OCI-M2 (cell line): ENCODE results near the gene PRR36.
"Not testable (repeated sequence)": the region's sequence is repeated elsewhere in the genome, so short reads cannot be mapped to it uniquely, and the experiment has no call there.

Experiments
- DNase-seq: peaks from one replicate; lab custom pipeline; 2025; ENCODE audit not compliant: unreplicated experiment; lab: John Stamatoyannopoulos, UW

PRR36 gene

DNA sequence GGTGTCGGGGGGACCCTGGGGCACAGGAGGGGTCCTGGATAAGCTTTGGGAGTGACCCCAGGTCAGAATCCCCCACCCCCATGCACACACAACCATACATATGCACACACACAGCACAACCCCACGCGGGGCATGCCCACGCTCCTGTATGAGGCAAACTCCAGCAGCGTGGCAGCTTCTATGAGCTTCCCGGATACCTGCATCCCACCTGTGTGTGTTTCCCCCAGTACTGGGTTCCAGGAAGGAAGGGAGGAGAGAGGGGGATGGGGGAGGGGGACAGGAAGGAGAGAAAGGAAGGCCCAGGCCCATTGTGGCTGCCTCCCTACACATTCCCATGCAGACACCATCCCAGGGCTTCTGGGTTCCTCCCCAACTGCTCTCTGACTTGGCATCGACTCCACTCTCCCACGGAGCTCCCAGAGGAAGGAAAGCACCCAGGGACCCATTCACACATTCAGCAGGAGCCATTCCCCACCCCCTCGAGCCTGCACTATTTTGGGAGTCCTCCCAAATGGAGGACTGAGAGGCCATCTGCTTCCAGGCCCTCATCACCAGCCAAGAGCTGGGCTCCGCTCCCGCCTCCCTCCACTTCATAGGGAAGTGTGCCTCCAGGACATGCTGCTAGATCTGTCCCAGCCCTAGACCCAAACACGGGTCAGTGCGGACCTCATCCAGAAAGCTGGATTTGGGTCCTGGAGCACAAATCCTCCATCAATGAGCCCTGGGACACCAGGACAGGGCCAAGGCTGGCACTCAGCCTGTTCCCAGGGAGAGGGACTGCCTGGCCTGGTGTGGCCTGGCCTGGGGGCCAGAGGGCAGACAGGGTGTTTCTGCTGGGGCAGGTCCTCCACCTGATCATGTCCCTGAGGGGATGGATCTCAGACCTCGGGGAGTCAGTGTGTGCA is 13.2 kb downstream of the PRR36 start:
- DNase-seq, result no peak

DNA sequence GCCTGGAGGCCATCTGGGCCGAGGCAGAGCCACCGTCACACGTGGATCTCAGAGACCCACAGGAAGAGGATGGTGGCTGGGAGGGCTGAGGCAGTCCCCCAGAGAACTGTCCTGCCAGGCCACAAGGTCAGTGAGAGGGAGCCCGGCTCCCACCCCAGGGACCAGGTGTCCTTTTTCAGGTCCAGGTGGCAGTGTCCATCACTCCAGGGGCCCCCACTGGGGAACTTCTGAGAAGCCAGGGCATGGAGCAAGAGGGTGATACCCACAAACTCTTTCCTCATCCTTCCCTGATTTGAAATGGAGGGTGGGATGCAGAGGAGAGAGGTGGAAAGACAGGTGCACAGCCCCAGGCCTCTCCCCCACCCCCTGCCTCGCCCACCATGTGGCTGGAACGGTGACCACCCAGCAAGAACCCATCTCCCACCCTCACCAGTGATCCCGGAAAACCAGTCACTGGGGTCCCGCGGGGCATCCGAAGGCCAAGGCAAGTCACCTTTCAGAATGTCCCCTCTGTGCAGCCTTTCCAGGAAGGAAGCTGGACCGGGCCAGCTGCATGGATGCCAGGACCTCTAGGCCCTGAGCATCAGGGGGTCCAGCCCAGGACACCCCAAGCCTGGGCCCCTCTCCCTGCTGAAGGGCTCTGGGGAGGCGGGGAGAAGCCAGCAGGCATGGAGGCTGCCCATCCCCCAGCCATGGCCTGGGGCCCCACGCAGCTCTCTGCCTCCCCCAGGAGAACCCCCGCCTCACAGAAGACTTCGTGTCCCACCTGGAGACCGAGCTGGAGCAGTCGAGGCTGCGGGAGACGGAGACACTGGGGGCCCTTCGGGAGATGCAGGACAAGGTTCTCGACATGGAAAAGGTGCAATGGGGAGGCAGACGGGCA is 14.1 kb downstream of the PRR36 start:
- no peak for DNase-seq

DNA sequence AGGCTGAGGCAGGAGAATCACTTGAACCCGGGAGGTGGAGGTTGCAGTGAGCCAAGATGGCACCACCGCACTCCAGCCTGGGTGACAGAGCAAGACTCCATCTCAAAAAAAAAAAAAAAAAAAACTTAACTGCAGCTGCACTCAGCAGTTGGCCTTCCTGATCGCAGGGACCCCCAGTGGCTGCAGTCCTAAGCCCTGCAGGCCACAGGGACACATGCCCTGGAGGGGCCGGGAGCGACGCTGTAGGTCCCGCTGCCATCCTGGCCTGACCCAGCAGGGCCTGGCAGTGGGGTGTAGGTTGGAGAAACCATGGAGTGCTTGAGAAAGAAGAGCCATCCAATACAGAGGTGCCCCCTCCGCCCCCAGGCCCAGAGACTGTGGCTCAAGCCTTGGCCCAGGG is 15.1 kb downstream of the PRR36 start:
- not testable (repeated sequence) for DNase-seq

DNA sequence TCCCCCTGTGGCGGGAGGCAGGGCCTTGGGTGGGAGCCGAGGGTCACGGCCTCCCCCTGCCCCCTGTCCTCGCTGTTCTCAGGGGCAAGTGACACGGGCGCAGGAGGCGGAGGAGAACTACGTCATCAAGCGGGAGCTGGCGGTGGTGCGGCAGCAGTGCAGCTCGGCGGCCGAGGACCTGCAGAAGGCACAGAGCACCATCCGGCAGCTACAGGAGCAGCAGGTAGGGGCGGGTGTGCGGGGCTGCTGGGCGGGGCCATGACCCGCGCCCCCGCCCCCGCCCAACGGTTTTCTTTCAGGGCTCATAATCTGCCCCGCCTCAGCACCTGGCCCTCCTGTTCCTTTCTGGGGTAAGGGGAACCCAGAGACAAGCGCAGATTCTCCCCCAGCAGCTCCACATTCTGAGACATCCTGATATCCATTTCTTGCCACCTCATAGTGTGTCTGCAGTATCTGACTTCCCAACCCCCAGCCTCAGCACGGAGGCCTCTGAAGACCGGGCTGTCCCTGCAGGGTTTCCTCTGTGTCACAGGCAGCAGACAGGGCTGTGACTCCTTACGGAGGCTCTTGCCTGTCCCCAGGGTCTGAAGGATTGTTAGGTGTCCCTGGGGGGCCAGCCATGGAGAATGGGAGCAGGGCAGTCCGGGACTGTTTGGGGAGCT is 15.9 kb downstream of the PRR36 start:
- DNase-seq, result no peak

DNA sequence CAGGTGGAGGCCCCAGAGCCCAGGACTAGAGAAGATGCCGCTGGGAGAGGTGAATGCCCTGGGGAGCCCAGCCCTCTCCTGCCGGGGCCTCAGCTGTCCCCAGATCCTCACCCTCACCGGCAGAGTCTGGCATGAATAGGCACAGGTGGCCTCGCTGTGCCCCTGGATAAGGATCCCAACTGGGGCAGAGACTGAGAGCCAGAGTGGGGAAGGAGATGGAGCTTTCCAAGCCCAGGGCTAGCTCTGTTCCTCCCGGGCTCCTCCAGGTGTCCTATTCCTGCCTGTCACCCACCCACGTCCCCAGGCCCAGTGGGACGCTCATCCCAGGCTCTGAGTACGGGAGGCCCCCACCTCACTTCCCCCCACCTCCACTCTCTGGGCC is 16.5 kb downstream of the PRR36 start:
- DNase-seq, result no peak

DNA sequence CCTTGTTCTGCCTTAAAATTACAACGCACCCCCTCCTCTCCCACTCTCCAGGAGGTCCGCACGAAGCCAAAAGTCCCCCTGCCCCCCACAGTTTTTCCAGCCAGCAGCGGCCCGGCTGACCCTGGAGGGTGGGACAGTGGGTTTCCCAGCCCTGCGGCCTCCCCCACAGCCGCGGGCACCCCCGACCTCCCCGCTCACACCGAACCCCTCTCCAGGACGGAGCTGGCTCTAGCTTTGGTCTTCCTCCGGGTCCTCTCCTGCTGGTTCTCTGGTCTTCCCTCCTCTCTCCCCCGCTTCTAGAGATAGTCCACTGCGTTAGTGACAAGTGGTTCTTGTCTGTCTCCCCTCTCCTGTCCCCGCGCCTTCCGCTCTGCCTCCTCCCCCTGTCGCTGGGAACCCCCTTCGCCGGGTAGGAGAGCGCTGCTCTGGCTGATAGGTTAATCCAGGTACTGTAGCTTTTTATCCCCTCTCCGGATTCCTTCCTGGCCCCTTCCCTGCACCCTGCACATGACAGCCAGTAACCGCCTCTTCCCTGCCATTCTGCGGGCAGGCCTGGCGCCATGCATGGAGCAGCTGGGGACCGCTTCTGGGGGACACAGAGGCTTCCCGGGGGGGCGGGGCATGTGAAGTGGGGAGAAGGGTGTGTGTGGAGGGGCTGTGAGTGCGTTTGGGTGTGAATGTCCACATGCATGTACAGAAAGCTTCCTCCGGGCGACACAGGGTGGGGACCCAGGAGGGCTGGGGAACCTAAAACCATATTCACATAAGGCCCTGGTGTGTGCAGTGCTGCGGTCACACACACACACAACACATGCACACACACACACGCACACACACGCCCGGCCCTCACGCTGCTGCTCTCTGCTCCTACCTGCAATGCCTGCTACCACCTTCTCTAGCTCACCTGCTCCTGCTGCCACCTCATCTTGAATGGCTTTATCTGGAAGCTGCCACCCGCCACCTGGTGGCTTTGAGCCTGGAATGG is 17.2 kb downstream of the PRR36 start:
- DNase-seq, result no peak

DNA sequence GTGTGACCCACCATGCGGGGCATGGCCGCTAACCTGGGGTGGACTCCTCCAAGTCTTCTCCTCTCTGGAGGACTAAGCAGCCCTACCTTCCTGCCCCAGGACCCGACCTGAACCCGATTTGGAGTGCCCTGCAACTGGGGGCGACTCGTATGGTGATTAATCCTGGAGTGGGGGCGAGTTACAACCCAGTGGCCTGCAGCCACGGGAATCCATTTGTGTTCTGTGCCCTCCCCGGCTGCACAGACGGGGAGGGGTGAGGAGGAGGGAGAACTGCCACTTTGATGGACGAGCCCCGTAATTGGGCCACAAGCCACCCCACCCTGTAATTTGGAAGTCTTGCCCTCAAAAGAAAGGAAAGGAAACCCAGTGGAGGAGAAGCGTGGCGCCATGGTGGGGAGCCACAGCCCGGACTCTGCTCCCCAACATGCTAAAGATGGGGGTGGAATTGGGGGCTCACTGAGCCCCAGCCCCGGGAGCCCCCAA is 18.0 kb downstream of the PRR36 start:
- DNase-seq, result no peak

DNA sequence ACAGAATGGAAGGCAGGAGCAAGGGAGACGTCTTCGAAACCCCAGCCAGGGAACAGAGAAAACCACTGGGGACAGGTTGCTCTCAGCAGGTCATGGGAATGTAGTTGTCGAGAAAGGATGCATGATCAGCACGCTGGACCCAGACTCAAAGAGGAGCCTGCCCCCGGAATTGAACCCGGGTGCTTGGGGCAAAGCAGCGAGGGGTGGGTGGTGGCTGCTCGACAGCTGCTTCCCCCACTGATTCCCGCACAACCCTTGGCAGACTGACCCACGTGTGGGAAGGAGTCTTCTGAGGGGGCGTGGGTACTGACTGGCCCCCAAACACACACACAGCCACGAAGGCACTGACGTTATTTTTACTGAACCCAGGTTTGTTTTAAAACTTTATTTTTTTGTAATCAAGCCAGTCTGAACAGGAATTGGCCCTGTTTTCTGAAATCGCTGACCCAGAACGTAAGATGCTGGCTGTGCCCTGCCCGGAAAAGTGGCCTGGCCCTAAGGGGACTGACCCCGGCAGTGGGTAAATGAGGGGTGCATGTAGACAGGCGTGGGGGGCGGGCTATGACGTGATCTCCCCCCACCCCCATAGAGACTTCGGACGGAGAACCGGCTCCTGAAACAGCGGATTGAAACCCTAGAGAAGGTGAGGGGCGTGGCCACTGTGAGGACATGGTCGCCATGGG is 18.6 kb downstream of the PRR36 start:
- DNase-seq, result no peak

DNA sequence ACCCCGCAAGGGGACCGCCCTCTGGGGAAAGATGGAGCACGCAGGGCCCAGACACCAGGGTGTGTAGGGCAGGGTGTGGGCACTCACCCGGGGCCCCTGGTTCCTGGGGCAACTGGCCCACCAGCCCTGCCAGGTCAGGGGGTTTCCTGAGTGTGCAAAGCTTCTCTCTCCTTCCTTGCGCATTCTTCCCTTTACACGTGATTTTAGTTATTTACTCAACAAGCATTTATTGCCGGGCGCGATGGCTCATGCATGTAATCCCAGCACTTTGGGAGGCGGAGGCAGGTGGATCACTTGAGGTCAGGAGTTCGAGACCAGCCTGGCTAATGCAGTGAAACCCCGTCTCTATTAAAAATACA is 20.4 kb downstream of the PRR36 start:
- DNase-seq, result no peak

DNA sequence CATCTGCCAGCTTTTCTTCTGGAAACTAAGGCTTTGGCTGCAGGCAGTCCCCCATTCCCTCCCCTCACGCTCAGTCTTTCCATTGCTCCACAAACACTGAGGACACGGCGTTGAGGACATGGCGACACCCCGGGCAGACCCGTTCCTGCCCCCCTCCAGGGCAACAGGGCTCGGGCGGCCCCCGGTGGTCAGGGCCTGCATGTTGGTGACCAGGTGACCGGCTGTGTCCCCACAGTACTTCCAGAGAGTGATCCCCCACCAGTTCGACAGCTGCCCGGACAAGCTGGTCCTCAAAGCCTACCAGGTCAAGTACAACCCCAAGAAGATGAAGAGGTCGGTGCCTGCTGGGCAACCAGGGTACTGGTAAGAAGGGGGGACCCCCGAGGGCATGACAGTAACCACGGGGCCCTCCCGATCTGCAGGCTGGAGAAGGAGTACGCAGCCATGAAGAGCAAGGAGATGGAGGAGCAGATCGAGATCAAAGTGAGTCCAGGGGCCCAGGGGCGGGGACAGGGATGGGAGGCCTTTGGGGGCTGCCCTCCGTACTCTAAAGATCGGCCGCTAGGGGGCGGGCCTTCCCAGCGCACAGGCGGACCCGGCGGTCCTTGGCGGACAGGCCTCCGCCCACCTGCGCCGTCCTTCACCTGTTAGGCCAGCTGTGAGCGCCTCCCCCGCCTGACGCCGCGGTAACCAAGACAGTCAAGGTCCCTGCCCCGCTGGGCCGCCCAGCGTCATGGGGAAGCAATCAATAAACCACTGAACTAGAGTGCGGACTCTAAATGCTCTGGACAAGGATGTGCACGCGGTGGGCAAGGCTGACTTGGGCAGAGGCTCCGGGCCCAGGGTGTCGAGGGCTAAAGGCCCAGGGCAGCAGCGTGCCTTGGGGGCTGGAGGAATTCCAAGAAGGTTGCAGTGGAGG is 21.1 kb downstream of the PRR36 start:
- DNase-seq, result no peak

DNA sequence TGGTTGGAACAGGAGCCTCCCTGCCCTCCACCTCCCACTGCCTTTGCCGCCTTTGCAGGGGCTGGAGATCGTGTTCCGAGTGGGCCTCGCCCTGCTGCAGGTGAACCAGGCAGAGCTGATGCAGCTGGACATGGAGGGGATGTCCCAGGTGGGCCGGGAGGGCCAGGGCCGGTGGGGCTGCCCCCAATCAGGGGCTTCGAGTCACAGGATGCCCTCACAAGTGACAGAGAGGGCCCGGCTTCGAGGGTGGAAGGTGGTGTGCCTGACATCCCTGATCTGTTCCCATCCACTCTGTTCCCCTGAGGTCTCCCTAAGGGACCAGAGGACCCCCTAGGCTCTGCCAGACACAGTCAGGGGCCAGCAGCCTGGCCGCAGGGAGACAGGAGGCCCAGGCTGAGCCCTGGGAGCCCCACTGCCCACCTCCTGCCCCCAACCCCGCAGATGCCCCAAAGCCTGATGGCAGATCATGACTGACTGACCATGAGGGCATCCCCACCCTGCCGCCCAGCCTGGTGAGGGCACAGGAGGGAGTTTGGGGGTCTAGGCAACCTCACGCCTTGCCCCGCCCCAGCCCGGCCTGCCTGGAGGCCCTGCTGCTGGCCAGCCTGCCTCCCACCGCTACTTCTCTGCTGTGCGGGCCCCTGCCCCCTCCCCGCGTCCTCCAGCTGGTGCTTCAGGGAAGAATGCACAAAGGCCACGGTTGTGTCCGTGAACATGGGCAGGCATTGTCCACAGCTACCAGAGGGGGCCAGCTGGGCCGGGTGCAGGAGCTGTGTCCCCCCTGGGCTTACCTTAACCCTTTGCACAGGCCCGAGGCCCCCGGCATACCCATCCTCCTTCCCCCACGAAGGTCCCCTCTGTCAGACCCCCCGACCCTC is 22.3 kb downstream of the PRR36 start:
- no peak for DNase-seq

DNA sequence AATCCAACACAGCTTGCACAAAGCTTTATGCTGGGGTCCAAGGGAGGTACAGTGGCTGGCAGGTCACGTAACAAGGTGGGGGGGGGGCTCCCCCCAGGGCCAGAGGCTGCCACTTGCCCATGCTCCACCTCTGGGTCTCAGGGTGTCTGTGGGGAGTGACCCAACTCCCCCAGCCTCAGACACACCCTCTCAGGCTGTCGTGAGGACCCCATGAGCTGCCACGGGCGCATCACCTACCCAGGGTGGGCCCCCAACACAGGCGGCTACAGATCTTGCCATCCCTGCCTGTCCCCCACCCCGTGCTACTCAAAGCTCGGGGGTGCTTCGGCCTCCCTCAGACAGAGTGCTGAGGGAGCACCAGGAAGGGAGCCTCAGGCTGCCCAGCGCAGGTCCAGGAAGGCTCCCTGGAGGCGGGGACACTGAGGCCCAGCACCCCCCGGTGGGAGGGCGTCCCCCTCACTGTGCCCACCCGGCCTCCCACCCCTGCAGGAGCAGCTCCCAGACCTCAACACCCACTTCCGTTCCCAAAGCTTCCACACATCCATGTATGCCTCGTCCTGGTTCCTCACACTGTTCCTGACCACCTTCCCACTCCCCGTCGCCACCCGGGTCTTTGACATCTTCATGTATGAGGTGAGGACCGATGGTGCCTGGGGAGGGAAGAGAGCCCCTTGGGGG is 23.1 kb downstream of the PRR36 start:
- no peak for DNase-seq

DNA sequence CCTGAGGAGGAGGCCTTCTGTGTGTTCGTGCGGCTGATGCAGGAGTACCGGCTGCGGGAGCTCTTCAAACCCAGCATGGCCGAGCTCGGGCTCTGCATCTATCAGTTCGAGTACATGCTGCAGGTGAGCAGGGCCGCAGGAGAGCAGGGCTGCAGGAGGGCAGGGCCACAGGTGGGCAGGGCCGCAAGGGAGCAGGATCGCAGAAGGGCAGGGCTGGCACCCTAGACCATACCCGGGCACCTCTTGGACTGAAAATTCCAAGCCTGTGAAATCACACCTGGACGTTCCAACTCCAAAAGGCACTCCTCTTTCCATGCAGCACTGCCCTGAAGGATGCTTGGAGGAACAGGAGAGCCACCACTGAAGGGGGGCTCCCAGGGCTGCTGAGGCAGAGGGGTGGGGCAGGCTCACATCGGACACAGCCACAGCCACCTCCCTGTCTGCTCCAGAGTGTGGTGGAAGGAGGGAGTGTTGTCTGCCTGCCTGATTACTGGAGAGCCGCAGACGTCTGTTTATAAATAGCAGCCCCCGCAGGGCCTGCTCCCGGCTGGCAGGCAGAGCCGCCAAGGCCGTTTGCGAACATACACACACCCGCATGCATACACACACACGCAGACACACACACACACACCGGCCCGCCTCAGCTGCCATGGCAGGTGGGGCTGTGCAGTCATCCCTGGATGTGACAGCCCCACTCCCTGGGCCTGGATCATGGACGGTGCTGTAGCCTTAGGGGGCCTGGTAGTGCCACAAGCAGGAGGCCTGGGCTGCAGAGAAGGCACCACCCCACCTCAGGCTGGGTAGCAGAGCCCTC is 24.0 kb downstream of the PRR36 start:
- no peak for DNase-seq

DNA sequence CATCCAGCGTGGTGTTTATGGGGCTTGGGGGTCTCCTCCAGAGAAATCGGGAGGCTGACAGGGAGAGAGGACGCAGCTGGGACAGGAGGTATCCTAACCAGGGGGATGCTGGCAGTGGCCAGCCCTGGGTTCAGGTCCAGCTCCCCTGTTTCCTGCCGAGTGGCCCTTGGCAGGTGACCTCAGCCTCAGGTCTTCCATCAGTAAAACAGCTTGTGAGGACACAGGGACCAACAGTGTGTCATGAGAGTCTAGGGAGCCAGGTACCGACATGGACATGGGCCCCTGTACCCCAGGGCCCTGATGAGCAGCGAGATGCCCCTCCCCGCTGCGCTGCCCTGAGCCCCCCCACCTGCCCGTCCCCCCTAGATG is 24.6 kb downstream of the PRR36 start:
- DNase-seq, result no peak

DNA sequence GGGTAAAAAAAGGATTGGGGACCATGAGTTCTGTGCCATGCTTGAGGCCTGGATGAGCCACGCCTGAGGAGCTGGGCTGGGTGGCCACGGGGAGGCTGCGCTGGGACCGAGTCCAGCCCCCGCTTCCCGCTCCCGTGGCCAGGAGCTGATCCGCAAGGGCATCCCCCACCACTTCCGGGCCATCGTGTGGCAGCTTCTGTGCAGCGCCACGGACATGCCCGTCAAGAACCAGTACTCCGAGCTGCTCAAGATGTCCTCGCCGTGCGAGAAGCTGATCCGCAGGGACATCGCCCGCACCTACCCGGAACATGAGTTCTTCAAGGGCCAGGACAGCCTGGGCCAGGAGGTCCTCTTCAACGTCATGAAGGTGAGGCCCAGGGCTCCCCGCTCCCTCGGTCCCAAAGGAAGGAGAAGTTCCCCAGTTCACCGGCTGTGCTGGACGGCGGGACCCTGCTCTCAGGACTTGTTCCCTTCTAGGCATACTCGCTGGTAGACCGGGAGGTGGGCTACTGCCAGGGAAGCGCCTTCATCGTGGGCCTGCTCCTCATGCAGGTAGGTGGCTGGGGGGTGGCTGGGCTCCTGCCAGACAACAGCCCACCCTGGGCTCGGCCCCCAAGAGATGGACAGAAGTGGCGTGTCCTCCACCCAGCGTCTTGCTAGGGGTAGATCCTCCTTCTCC is 25.3 kb downstream of the PRR36 start:
- no peak for DNase-seq

DNA sequence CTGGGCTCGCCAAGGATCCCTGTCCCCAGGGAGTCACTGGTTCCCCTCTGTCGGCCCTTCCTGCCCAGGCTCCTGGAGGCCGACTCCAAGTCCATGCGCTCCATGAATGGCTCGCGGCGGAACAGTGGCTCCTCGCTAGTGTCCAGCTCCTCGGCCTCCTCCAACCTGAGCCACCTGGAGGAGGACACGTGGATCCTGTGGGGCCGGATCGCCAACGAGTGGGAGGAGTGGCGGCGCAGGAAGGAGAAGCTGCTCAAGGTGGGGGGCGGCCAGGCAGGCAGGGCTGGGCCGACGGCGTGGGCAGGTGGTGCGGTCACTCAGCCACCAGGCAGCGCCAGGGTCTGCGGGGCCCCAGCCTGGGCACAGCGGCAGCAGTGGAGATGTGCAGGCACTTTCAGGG is 26.5 kb downstream of the PRR36 start:
- no peak for DNase-seq
